KMS-11 (cell line): ENCODE data around the gene WRNIP1.

Experiments
- H2AFZ ChIP-seq: fragments of 200-600 bp; sonication (generic); 2 replicates; pipeline ENCODE4 v1.6.1; 2016; ENCODE audit warnings: antibody characterized with exemption, mixed run types, low read depth
- H3K27ac ChIP-seq: fragments of 200-600 bp; sonication (generic); 2 replicates; pipeline ENCODE4 v1.6.1; 2016; ENCODE audit warnings: mild to moderate bottlenecking, mixed run types
- H3K27me3 ChIP-seq: fragments of 200-600 bp; sonication (generic); 2 replicates; pipeline ENCODE4 v1.6.1; 2017; ENCODE audit warnings: mild to moderate bottlenecking, low read depth, mixed run types, moderate library complexity; ENCODE audit not compliant: insufficient read depth
- H3K36me3 ChIP-seq: fragments of 200-600 bp; sonication (generic); 2 replicates; pipeline ENCODE4 v1.6.1; 2017; ENCODE audit warnings: mild to moderate bottlenecking, mixed run types; ENCODE audit not compliant: insufficient read depth
- H3K4me1 ChIP-seq: fragments of 200-600 bp; sonication (generic); 2 replicates; pipeline ENCODE4 v1.6.1; 2016; ENCODE audit warnings: mild to moderate bottlenecking, low read depth, mixed run types; ENCODE audit not compliant: poor library complexity, severe bottlenecking
- H3K4me2 ChIP-seq: fragments of 200-600 bp; sonication (generic); 2 replicates; pipeline ENCODE4 v1.7.0; 2016; ENCODE audit warnings: mild to moderate bottlenecking, mixed run types
- H3K4me3 ChIP-seq: fragments of 200-600 bp; sonication (generic); IDR thresholded peaks from 2 replicates; pipeline ENCODE4 v1.6.1; 2017; ENCODE audit warnings: low read depth, low read length, mixed read lengths; ENCODE audit not compliant: insufficient read depth
- H3K79me2 ChIP-seq: fragments of 200-600 bp; sonication (generic); 2 replicates; pipeline ENCODE4 v1.6.1; 2016; ENCODE audit warnings: low read depth, mixed run types; ENCODE audit not compliant: insufficient read depth
- H3K9ac ChIP-seq: fragments of 200-600 bp; sonication (generic); 2 replicates; pipeline ENCODE4 v1.6.1; 2016; ENCODE audit warnings: mild to moderate bottlenecking, mixed run types
- H4K20me1 ChIP-seq: fragments of 200-600 bp; sonication (generic); 2 replicates; pipeline ENCODE4 v1.6.1; 2016; ENCODE audit warnings: mild to moderate bottlenecking, mixed run types; ENCODE audit not compliant: insufficient read depth
- CTCF ChIP-seq: fragments of 200-600 bp; sonication (generic); conservative IDR thresholded peaks from 2 replicates; pipeline ENCODE4 v1.6.1; 2017; ENCODE audit warnings: low read depth, mild to moderate bottlenecking, antibody characterized with exemption, low read length, moderate library complexity, mixed read lengths

Gene WRNIP1

GRCh38 chr6:2764610-2765165 is 505 bp upstream of the WRNIP1 start:
- peak overlapping the region; percentile 54; the same call in 1 of the 2 replicates for H3K9ac ChIP-seq
- peaks cover 33% of the 10 kb centered on the region for H3K4me1 ChIP-seq
- H3K4me3 ChIP-seq = no peak overlapping the region
- TF ChIP-seq CTCF = no peak
- H3K36me3 ChIP-seq = no peaks in the 10 kb centered on the region
- peak overlapping the region; percentile 87 for H2AFZ ChIP-seq
- peaks cover 36% of the 10 kb centered on the region for H3K79me2 ChIP-seq
- H3K27me3 ChIP-seq = no peaks in the 10 kb centered on the region
- H4K20me1 ChIP-seq = peaks cover 16% of the 10 kb centered on the region; the same call in 1 of the 2 replicates
- H3K27ac ChIP-seq = peak overlapping the region; percentile 71
- peak overlapping the region; percentile 86; the same call in 1 of the 2 replicates for H3K4me2 ChIP-seq

- no peak for TF ChIP-seq CTCF
- peak overlapping the region; percentile 99 for H3K4me2 ChIP-seq
- peaks cover 16% of the 10 kb centered on the region; the same call in 1 of the 2 replicates for H4K20me1 ChIP-seq
- peak overlapping the region; percentile 75 for H3K27ac ChIP-seq
- H3K27me3 ChIP-seq = no peaks in the 10 kb centered on the region
- peaks cover 48% of the 10 kb centered on the region for H3K79me2 ChIP-seq
- H3K4me1 ChIP-seq = peaks cover 33% of the 10 kb centered on the region
- H3K9ac ChIP-seq = peak overlapping the region; percentile 85
- H2AFZ ChIP-seq = peak overlapping the region; percentile 67
- no peak overlapping the region for H3K4me3 ChIP-seq
- H3K36me3 ChIP-seq = no peaks in the 10 kb centered on the region
Observed at GRCh38 chr6:2765896-2766766, 938 bp downstream of the WRNIP1 start.

- Histone ChIP-seq H3K36me3 (no peaks in the 10 kb centered on the region), H3K27me3 (no peaks in the 10 kb centered on the region), H2AFZ (no peak overlapping the region), H3K4me3 (no peak overlapping the region), H3K4me1 (peaks cover 33% of the 10 kb centered on the region), H3K4me2 (peak overlapping the region; percentile 99), H3K79me2 (peaks cover 57% of the 10 kb centered on the region), H4K20me1 (peaks cover 16% of the 10 kb centered on the region; the same call in 1 of the 2 replicates), H3K27ac (peak overlapping the region; percentile 75; the same call in 1 of the 2 replicates), H3K9ac (peak overlapping the region; percentile 85; the same call in 1 of the 2 replicates)
- TF ChIP-seq CTCF = no peak
Observed at GRCh38 chr6:2766767-2767656, 1.8 kb downstream of the WRNIP1 start.
